Naive thymus-derived CD8-positive, alpha-beta T cell (primary cell): ENCODE results near the gene SRSF6. TPM values are rescaled to one million over a fixed set of nuclear protein-coding genes. Genes with fewer than 3 reads are reported as not detected.
A peak's percentile ranks its signal among the peaks of the same experiment; 100 is the strongest.

Source experiments
- ATAC-seq, 2 donors: fragments of 150-1000 bp; cut with Tn5 transposase in 1 of 2; sonication (Bioruptor Pico), chemical (Tn5 transposase) in 1 of 2; 1 replicate in 1 of 2; 2 replicates in 1 of 2; pipeline ENCODE4 v1.10.0; 2021; ENCODE audit warnings: mild to moderate bottlenecking in 2 of 2, moderate library complexity in 2 of 2
- POLR2A ChIA-PET: fragments of 350-600 bp; sonication (Branson Sonifier 250); formaldehyde crosslinking; loops from one replicate; lab custom pipeline; 2021; ENCODE audit warnings: antibody characterized with exemption; lab: Charles Lee
- DNase-seq, 10 donors: peaks; one replicate each; pipeline versions ENCODE4 v3.0.0 to v3.0.0-alpha.2; 2020 to 2022
- H3K27ac Mint-ChIP-seq, 10 donors: one replicate each; pipeline ENCODE4 v1.8.0; 2020 to 2022; ENCODE audit warnings: mild to moderate bottlenecking in 10 of 10, mixed read lengths in 10 of 10, moderate library complexity in 4 of 10, inconsistent platforms in 1 of 10
- H3K27me3 Mint-ChIP-seq, 5 donors: one replicate each; pipeline ENCODE4 v1.8.0; 2021 to 2022; ENCODE audit warnings: mixed read lengths in 5 of 5
- H3K36me3 Mint-ChIP-seq, 3 donors: one replicate each; pipeline ENCODE4 v1.8.0; 2020 to 2022; ENCODE audit warnings: mixed read lengths in 3 of 3, mild to moderate bottlenecking in 2 of 3, inconsistent platforms in 1 of 3
- H3K4me1 Mint-ChIP-seq, 4 donors: one replicate each; pipeline ENCODE4 v1.8.0; 2021 to 2022; ENCODE audit warnings: mixed read lengths in 4 of 4
- H3K4me3 Mint-ChIP-seq, 10 donors: one replicate each; pipeline ENCODE4 v1.8.0; 2020 to 2022; ENCODE audit warnings: mild to moderate bottlenecking in 10 of 10, mixed read lengths in 10 of 10, moderate library complexity in 6 of 10, inconsistent platforms in 1 of 10
- H3K9me3 Mint-ChIP-seq, 9 donors: one replicate each; pipeline ENCODE4 v1.8.0; 2020 to 2022; ENCODE audit warnings: mixed read lengths in 9 of 9, mild to moderate bottlenecking in 3 of 9, inconsistent platforms in 1 of 9, moderate library complexity in 1 of 9
- polyA plus RNA-seq, 3 donors: library from polyadenylated mRNA; unstranded; fragments of 300-500 nt; fragmentation: Illumina TruSeq; gene quantifications; one replicate each; pipeline ENCODE4 v1.2.3, GENCODE V29; 2021
- total RNA-seq, 8 experiments: library from RNA in 2 of 8; stranded (reverse) in 2 of 8; gene quantifications; one replicate each; pipeline ENCODE4 v1.2.3 and lab custom pipeline; 2021 to 2026

Gene SRSF6
- total and polyA plus RNA-seq, 5 experiments from 2014 or later, result 41.1 to 241 (median 54.8) TPM

DNA sequence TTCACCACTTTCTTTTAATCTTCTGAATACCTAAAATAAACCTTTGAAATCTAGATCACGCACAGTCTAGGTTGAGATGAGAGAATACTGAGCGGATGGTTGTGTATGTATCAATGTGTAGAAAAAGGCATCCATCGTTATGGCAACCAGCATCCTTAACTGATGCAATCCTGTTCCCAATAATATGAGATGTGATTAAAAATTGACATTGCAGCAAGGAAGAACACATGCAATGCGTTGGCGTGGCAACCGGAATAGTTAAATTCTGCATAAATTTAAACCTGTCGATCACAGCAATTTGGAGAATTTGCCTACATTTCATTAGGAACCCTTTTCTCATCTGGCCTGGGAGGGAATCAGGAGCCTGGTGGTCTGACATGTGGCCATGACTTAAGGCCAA, 48.5 kb downstream of the SRSF6 start:
- POLR2A ChIA-PET, result no interaction called here
- H3K27me3 Mint-ChIP-seq, result peaks cover 8 to 46% (median 42%) of the 10 kb centered on the region in 5 donors
- no peaks in the 10 kb centered on the region for H3K9me3 Mint-ChIP-seq
- H3K4me3 Mint-ChIP-seq, result peak overlapping the region in 7 of 10 donors; percentile 2 to 78 (median 67)
- no peak overlapping the region for H3K27ac Mint-ChIP-seq
- H3K36me3 Mint-ChIP-seq, result peaks cover 0 to 3% (median 0%) of the 10 kb centered on the region in 3 donors
- DNase-seq (no peak), ATAC-seq (no peak)
- peaks cover 0 to 10% (median 5%) of the 10 kb centered on the region in 4 donors for H3K4me1 Mint-ChIP-seq

DNA sequence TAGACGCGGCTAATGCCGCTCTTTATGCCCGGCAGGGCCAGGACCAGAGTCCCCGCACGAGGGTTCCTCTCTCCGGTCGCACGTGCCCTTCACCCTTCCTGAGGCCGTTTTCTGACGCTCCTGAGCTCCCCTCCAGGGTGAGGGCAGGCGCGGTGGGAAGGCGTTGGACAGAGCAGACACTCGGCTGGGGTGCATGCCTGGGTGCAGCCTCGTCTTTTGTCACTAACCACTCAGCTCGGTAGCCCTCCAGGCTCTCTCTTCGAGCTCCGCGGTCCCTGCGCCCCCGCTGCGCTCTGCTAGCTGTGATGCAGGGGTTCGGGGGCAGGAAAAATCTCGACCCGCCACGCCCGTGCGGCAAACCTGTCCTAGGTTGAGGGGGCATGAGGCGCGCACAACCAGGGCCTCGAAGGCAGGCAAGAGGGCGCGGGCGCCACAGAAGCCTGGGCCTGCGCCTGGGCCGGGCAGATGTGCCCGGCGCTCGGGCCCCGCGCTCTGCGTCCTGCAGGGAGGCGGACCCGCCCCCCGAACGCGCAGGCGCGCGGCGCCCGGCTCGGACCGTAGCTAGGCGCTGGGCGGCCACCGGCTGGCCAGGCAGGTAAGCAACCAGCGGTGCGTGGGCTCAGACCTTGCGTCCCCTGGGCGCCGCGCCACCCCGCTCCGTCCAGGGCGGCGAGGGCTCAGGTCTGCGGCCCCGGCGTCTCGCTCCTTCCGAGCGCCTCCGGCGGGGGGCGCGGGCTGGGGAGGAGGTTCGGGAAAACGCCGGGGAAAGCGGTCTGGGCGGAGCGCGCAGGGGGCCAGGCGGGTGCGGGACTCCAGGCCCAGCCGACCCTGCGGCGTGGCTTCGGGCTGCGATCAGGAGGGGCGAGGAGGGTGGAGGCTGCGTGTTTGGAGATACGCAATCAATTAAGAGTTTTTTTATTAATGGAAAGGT, 49.7 kb downstream of the SRSF6 start, which contains the start of gene L3MBTL1:
Gene L3MBTL1, plus strand, starts transcription at position 548 of the 931 bp plus-strand sequence. CDS start 5,807 bp downstream, outside the sequence.
- POLR2A ChIA-PET, result no interaction called here

DNA sequence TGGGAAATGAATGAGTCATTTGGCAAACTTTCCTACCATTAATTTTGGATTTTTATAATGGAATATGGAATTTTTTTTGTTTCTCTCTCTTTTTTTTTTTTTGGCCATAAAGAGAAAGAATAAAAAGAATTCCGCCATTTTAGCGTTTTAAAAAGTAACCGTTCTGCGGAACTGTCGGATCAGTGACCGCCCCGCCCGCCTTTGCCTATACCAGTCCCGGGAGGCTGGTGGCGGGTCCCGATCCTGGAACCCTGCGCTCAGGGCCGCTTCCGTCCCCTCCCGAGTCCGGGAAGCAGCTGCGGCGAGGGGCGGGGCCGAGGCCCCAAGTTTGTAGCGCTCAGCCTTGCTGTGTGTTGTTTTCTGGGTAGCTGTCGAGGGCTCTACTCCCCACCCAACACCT, 50.4 kb downstream of the SRSF6 start:
- POLR2A ChIA-PET, result no interaction called here
- Mint-ChIP-seq H3K4me1 (peaks cover 2 to 10% (median 5%) of the 10 kb centered on the region in 4 donors), H3K9me3 (no peaks in the 10 kb centered on the region), H3K36me3 (peaks cover 0 to 3% (median 0%) of the 10 kb centered on the region in 3 donors), H3K27ac (no peak overlapping the region), H3K4me3 (peak overlapping the region; percentile 41 to 77 (median 66)), H3K27me3 (peaks cover 8 to 50% (median 38%) of the 10 kb centered on the region in 5 donors)
- ATAC-seq (peak; percentile 12 to 27), DNase-seq (no peak)

More for the DNA sequence above, 49.7 kb downstream of the SRSF6 start, which contains the start of gene L3MBTL1:
- Mint-ChIP-seq H3K27ac (no peak within 1 kb of the TSS), H3K9me3 (no peaks in the 10 kb centered on the region), H3K27me3 (peaks cover 8 to 51% (median 42%) of the 10 kb centered on the region in 5 donors), H3K4me1 (peaks cover 0 to 10% (median 5%) of the 10 kb centered on the region in 4 donors), H3K4me3 (peak within 1 kb of the TSS; percentile 41 to 83 (median 69)), H3K36me3 (peaks cover 0 to 3% (median 0%) of the 10 kb centered on the region in 3 donors)
- DNase-seq, result peak in 1 of 10 donors; percentile 7
- ATAC-seq, result peak; percentile 46 to 74

DNA sequence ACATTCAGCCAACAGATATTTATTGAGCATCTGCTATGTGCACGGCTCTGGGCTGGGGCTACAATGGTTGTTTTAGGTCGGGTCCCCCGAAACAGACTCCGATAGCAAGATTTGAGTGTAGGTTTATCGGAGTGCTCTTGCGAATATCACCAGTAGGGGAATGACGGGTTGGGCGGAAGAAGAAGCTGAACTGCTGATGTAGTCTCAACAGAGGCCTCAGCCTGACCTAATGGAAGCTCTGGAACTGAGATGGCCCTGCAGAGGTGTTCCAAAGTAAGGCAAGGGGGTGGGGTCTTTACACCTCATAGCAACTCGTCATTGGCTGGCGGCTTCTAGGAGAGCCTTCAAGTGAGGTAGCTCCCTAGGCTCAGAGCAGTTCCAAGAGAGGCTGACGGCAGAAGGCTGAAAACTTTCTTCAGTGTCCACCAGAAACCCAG, 50.9 kb downstream of the SRSF6 start:
- Mint-ChIP-seq H3K27ac (no peak overlapping the region), H3K4me1 (peaks cover 3 to 10% (median 6%) of the 10 kb centered on the region in 4 donors), H3K9me3 (no peaks in the 10 kb centered on the region), H3K36me3 (peaks cover 0 to 3% (median 0%) of the 10 kb centered on the region in 3 donors), H3K4me3 (peak overlapping the region; percentile 22 to 77 (median 65)), H3K27me3 (peaks cover 8 to 48% (median 35%) of the 10 kb centered on the region in 5 donors)
- POLR2A ChIA-PET, result no interaction called here
- DNase-seq (no peak), ATAC-seq (no peak)

DNA sequence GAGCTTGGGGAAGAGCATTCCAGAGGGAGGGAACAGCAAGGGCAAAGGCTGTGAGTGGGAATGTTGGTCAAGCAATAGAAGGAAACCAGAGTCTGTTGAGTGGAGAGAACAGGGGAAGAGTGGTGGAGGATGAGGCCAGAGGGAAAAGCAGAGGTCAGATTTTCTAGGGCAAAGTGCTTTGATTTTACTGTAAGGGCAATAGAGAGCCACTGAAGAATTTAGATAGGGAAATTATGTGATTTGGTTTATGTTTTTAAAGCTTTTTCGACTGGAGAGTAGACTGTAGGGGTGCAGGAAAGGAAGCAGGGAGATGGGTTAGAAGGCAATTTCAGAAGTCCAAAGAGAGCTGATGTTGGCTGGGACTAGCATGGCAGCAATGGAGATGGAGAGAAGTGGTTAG, 54.2 kb downstream of the SRSF6 start:
- no peak for ATAC-seq
- no peak overlapping the region for H3K27ac Mint-ChIP-seq
- peaks cover 20 to 31% (median 25%) of the 10 kb centered on the region in 4 donors for H3K4me1 Mint-ChIP-seq
- no peak overlapping the region for H3K4me3 Mint-ChIP-seq
- H3K27me3 Mint-ChIP-seq, result peaks cover 0 to 26% (median 16%) of the 10 kb centered on the region in 5 donors
- H3K9me3 Mint-ChIP-seq, result no peaks in the 10 kb centered on the region
- no peak for DNase-seq
- POLR2A ChIA-PET, result interaction anchor here (0.7 kb wide), 1 partner anchor 13 kb away, joined by 3 read pairs; no protein-coding TSS in a partner anchor
- peaks cover 0 to 8% (median 0%) of the 10 kb centered on the region in 3 donors for H3K36me3 Mint-ChIP-seq

DNA sequence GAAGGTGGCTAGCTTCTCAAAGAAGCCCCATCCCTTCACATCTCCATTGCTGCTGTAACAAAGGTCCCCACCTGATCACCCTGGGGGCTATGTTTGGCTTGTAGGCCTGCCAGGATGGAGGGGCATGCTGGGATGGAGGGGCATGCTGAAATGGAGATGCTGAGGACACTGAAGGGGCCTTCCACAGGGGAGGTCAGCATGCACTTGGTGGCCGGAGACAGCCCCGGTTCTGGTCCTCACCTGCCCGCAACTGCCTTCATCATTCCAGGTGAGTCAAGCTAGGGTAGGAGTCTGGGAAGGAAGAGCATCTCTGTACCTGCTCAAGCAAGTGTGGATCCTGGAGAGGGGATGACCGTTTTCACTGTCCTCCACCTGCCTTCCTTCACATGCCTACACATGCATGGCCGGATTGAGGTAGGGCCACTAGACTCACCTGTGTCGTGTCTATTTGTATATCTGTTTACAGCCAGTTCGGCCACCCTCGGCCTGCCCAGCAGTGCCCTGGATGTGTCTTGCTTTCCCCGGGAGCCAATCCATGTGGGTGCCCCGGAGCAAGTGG, 55.8 kb downstream of the SRSF6 start:
- Mint-ChIP-seq H3K36me3 (peaks cover 0 to 12% (median 0%) of the 10 kb centered on the region in 3 donors), H3K27me3 (peaks cover 0 to 18% (median 11%) of the 10 kb centered on the region in 5 donors), H3K9me3 (no peaks in the 10 kb centered on the region), H3K4me3 (peak overlapping the region; percentile 39 to 96 (median 92)), H3K4me1 (peaks cover 20 to 30% (median 27%) of the 10 kb centered on the region in 4 donors), H3K27ac (peak overlapping the region in 7 of 10 donors; percentile 34 to 97 (median 66))
- POLR2A ChIA-PET, result interaction anchor here (1.8 kb wide), 1 partner anchor 56 kb away, joined by 23 read pairs; the partner anchor contains the start of gene SRSF6
- DNase-seq, result peak in 2 of 10 donors; percentile 8 to 12
- ATAC-seq, result no peak

Other genes starting within 250 kb of the SRSF6 start
- gene L3MBTL1, start 49.8 kb downstream of the SRSF6 start, total RNA-seq, result 10 to 100 TPM; 27.2 TPM
- gene L3MBTL1, start 49.8 kb downstream of the SRSF6 start, polyA plus RNA-seq, result 1 to 10 TPM in 2 of 3 donors, under 1 TPM in 1; 0.66 to 1.7 (median 1.1) TPM
- 1 to 10 TPM; 1.6 to 1.9 TPM for gene SGK2, start 101.1 kb downstream of the SRSF6 start, total RNA-seq
- gene SGK2, start 101.1 kb downstream of the SRSF6 start, polyA plus RNA-seq, result not detected
- gene IFT52, start 133.0 kb downstream of the SRSF6 start, total RNA-seq, result 10 to 100 TPM; 18.6 to 21.7 TPM
- 10 to 100 TPM; 28.5 to 35.4 (median 30.3) TPM for gene IFT52, start 133.0 kb downstream of the SRSF6 start, polyA plus RNA-seq
- gene MYBL2, start 209.2 kb downstream of the SRSF6 start, total RNA-seq, result under 1 TPM; 0.13 to 0.27 TPM
- gene MYBL2, start 209.2 kb downstream of the SRSF6 start, polyA plus RNA-seq, result under 1 TPM in 1 of 3 donors, not detected in 2; 0.07 TPM